ENCODE measurements around the gene SNX24. TPM values are rescaled to one million over a fixed set of nuclear protein-coding genes. Genes with fewer than 3 reads are reported as not detected.

The SNX24 gene
- polyA plus RNA-seq, 3 donors: 3.5 to 10.6 (median 8.0) TPM

- peaks cover 0 to under 1% (median 0%) of the 10 kb centered on the region in 7 donors for H3K9me3 Mint-ChIP-seq
- H3K27ac ChIP-seq (ENCODE audit: low read depth in 1 of 2, low read length in 2 of 2): no peak overlapping the region
- H3K4me1 Mint-ChIP-seq: no peaks in the 10 kb centered on the region
- no peak for TF ChIP-seq CTCF (IDR thresholded peaks at IDR 0.05)
- H3K9ac ChIP-seq (ENCODE audit: insufficient read depth, low read length, poor library complexity, severe bottlenecking): no peak overlapping the region
- no peaks in the 10 kb centered on the region for H3K9me3 ChIP-seq (replicated peaks in 1 of 2; ENCODE audit: control insufficient read depth in 1 of 2, insufficient read depth in 1 of 2, low read length in 2 of 2)
- H3K79me2 ChIP-seq (ENCODE audit: insufficient read depth, low read length): no peaks in the 10 kb centered on the region
- no peak for DNase-seq
- H3K4me3 Mint-ChIP-seq: no peak overlapping the region
- H3K4me2 ChIP-seq (replicated peaks; ENCODE audit: extremely low read depth, low read length, poor library complexity, severe bottlenecking): no peak overlapping the region
- peaks cover 0 to 5% of the 10 kb centered on the region in 2 donors for H3K36me3 Mint-ChIP-seq
- peaks cover 0 to 2% (median 1%) of the 10 kb centered on the region in 3 donors for H3K27me3 Mint-ChIP-seq (ENCODE audit: low read depth in 3 of 3)
- H3K36me3 ChIP-seq (replicated peaks in 1 of 2; ENCODE audit: control insufficient read depth in 1 of 2, insufficient read depth in 2 of 2, low read length in 2 of 2): no peaks in the 10 kb centered on the region
- peak overlapping the region in 1 of 7 donors; percentile 1 for H3K27ac Mint-ChIP-seq
- intact Hi-C loops (cut with micrococcal nuclease): no loop called here
- H2AFZ ChIP-seq (ENCODE audit: insufficient read depth, low read depth, low read length, poor library complexity, severe bottlenecking): no peak overlapping the region
- WGBS (ENCODE audit: insufficient coverage): 100% methylated on average over 1 of the region's 1 CpG
- H3K27me3 ChIP-seq (ENCODE audit: control insufficient read depth in 2 of 2, insufficient read depth in 2 of 2, low read length in 2 of 2): no peaks in the 10 kb centered on the region
- H4K20me1 ChIP-seq (ENCODE audit: insufficient read depth, low read length): no peaks in the 10 kb centered on the region
- no peaks in the 10 kb centered on the region for H3K4me1 ChIP-seq (ENCODE audit: control insufficient read depth in 1 of 2, insufficient read depth in 2 of 2, low read length in 2 of 2)
- H3K4me3 ChIP-seq (replicated peaks in 1 of 3; ENCODE audit: low read depth in 2 of 3, low read length in 3 of 3): no peak overlapping the region
Measured at GRCh38 chr5:122929001-122929400, 83.6 kb downstream of the SNX24 start.

GRCh38 chr5:122929980-122930379 lies 84.6 kb downstream of the SNX24 start:
- Histone ChIP-seq H2AFZ (ENCODE audit: insufficient read depth, low read depth, low read length, poor library complexity, severe bottlenecking) (no peak overlapping the region), H3K27me3 (ENCODE audit: control insufficient read depth in 2 of 2, insufficient read depth in 2 of 2, low read length in 2 of 2) (no peaks in the 10 kb centered on the region), H3K4me3 (replicated peaks in 1 of 3; ENCODE audit: low read depth in 2 of 3, low read length in 3 of 3) (no peak overlapping the region), H4K20me1 (ENCODE audit: insufficient read depth, low read length) (no peaks in the 10 kb centered on the region), H3K27ac (ENCODE audit: low read depth in 1 of 2, low read length in 2 of 2) (no peak overlapping the region), H3K36me3 (replicated peaks in 1 of 2; ENCODE audit: control insufficient read depth in 1 of 2, insufficient read depth in 2 of 2, low read length in 2 of 2) (no peaks in the 10 kb centered on the region), H3K4me2 (replicated peaks; ENCODE audit: extremely low read depth, low read length, poor library complexity, severe bottlenecking) (no peak overlapping the region), H3K79me2 (ENCODE audit: insufficient read depth, low read length) (no peaks in the 10 kb centered on the region), H3K9me3 (replicated peaks in 1 of 2; ENCODE audit: control insufficient read depth in 1 of 2, insufficient read depth in 1 of 2, low read length in 2 of 2) (no peaks in the 10 kb centered on the region), H3K9ac (ENCODE audit: insufficient read depth, low read length, poor library complexity, severe bottlenecking) (no peak overlapping the region), H3K4me1 (ENCODE audit: control insufficient read depth in 1 of 2, insufficient read depth in 2 of 2, low read length in 2 of 2) (no peaks in the 10 kb centered on the region)
- H3K27me3 Mint-ChIP-seq (ENCODE audit: low read depth in 3 of 3): peaks cover 0 to 2% (median 1%) of the 10 kb centered on the region in 3 donors
- no peak overlapping the region for H3K27ac Mint-ChIP-seq
- WGBS (ENCODE audit: insufficient coverage): no CpG with 5 or more reads among the region's 1 CpG
- no peak for TF ChIP-seq CTCF (IDR thresholded peaks at IDR 0.05)
- H3K9me3 Mint-ChIP-seq: peaks cover 0 to 2% (median 0%) of the 10 kb centered on the region in 7 donors
- no peak for DNase-seq
- peaks cover 0 to 5% of the 10 kb centered on the region in 2 donors for H3K36me3 Mint-ChIP-seq
- intact Hi-C loops (cut with micrococcal nuclease): no loop called here
- no peak overlapping the region for H3K4me3 Mint-ChIP-seq
- no peaks in the 10 kb centered on the region for H3K4me1 Mint-ChIP-seq

Data from CD14-positive monocyte (primary cell).